ENCODE measurements around the gene TCL1B.
A peak's percentile ranks its signal among the peaks of the same experiment; 100 is the strongest.
"Not testable (repeated sequence)": the region's sequence is repeated elsewhere in the genome, so short reads cannot be mapped to it uniquely, and the experiment has no call there.

Gene TCL1B

GRCh38 chr14:95703805-95704204 lies 17.6 kb downstream of the TCL1B start:
- no peak for DNase-seq

GRCh38 chr14:95705518-95705917 lies 19.3 kb downstream of the TCL1B start:
- no peak for DNase-seq

- DNase-seq, result no peak
These were observed 21.1 kb downstream of the TCL1B start for GRCh38 chr14:95707327-95707726.

GRCh38 chr14:95710106-95710505 lies 23.9 kb downstream of the TCL1B start:
- no peak for DNase-seq

GRCh38 chr14:95711476-95712176 lies 25.4 kb downstream of the TCL1B start:
- DNase-seq, result no peak

- DNase-seq, result no peak
These were observed 26.2 kb downstream of the TCL1B start for GRCh38 chr14:95712398-95712797.

GRCh38 chr14:95713596-95714371 lies 27.6 kb downstream of the TCL1B start, which contains the start of gene TCL1A:
Gene TCL1A (minus strand): TSS chr14:95714125. CDS start chr14:95714066, 59 bp downstream.
- DNase-seq, result no peak

GRCh38 chr14:95722525-95723190 lies 36.4 kb downstream of the TCL1B start:
- DNase-seq, result no peak

- no peak for DNase-seq
These were observed 39.6 kb downstream of the TCL1B start for GRCh38 chr14:95725685-95726336.

GRCh38 chr14:95727056-95727700 lies 41.0 kb downstream of the TCL1B start:
- peak; percentile 87 for DNase-seq

GRCh38 chr14:95729402-95730028 lies 43.3 kb downstream of the TCL1B start:
- DNase-seq, result not testable (repeated sequence)

- DNase-seq, result no peak
These were observed 43.9 kb downstream of the TCL1B start for GRCh38 chr14:95730126-95730525.

- no peak for DNase-seq
These were observed 47.0 kb downstream of the TCL1B start for GRCh38 chr14:95733212-95733611.

- no peak for DNase-seq
These were observed 53.1 kb downstream of the TCL1B start for GRCh38 chr14:95739356-95739755.

- DNase-seq, result peak; percentile 76
These were observed 54.8 kb downstream of the TCL1B start for GRCh38 chr14:95741038-95741490.

GRCh38 chr14:95741781-95742180 lies 55.6 kb downstream of the TCL1B start:
- no peak for DNase-seq

Data from NCI-H146 (cell line).